HepG2 (cell line): ENCODE results near the gene PSMD3. TPM values are rescaled to one million over a fixed set of nuclear protein-coding genes. Genes with fewer than 3 reads are reported as not detected.

Experiments
- ARID3A ChIP-seq: IDR thresholded peaks from 2 replicates; pipeline ENCODE4 v1.6.1; 2012; ENCODE audit warnings: low read depth, low read length, improper control_type of control experiment
- ARID5B ChIP-seq: IDR thresholded peaks from 2 replicates; pipeline ENCODE4 v1.4.0; 2020; ENCODE audit warnings: mild to moderate bottlenecking, missing genetic modification reagents
- ESRRA ChIP-seq: sonication (generic); formaldehyde crosslinking; IDR thresholded peaks from 2 replicates; pipeline ENCODE4 v1.5.1; 2020; ENCODE audit warnings: mild to moderate bottlenecking, low read depth, missing genetic modification reagents
- FOXC1 ChIP-seq: sonication (generic); formaldehyde crosslinking; IDR thresholded peaks from 2 replicates; pipeline ENCODE4 v1.8.0; 2022; ENCODE audit warnings: mild to moderate bottlenecking, missing genetic modification reagents, borderline replicate concordance
- HNF4G ChIP-seq, 2 experiments: sonication (generic) in 1 of 2; formaldehyde crosslinking in 1 of 2; IDR thresholded peaks; 2 replicates each; pipeline versions ENCODE4 v1.4.0 to v1.6.1; 2011 to 2020; ENCODE audit warnings: borderline replicate concordance in 2 of 2, low read depth in 2 of 2, mild to moderate bottlenecking in 2 of 2, low read length in 1 of 2, missing genetic modification reagents in 1 of 2, moderate library complexity in 1 of 2
- NR2F1 ChIP-seq, 2 experiments: fragments of 450-650 bp in 1 of 2; formaldehyde crosslinking in 1 of 2; IDR thresholded peaks; 2 replicates each; pipeline versions ENCODE4 v1.5.0 to v1.6.1; 2016 to 2020; ENCODE audit warnings: mild to moderate bottlenecking in 1 of 2, missing compliant biosample characterization in 1 of 2, missing genetic modification reagents in 1 of 2, moderate library complexity in 1 of 2
- NR2F2 ChIP-seq: IDR thresholded peaks from 2 replicates; pipeline ENCODE4 v1.6.1; 2012; ENCODE audit warnings: low read depth, inconsistent platforms, borderline replicate concordance
- NR2F6 ChIP-seq, 2 experiments: IDR thresholded peaks; 2 replicates each; pipeline ENCODE4 v1.6.1; 2016; ENCODE audit warnings: antibody characterized with exemption in 1 of 2, mild to moderate bottlenecking in 1 of 2
- RARA ChIP-seq: IDR thresholded peaks from 2 replicates; pipeline ENCODE4 v1.6.1; 2016; ENCODE audit warnings: missing genetic modification reagents, missing compliant biosample characterization
- REPIN1 ChIP-seq: sonication (generic); formaldehyde crosslinking; IDR thresholded peaks from 2 replicates; pipeline ENCODE4 v1.8.0; 2022; ENCODE audit warnings: missing genetic modification reagents, low read depth, mild to moderate bottlenecking, borderline replicate concordance
- SP2 ChIP-seq: sonication (generic); formaldehyde crosslinking; IDR thresholded peaks from 2 replicates; pipeline ENCODE4 v1.5.1; 2020; ENCODE audit warnings: mild to moderate bottlenecking, missing genetic modification reagents
- ZMYM3 ChIP-seq: sonication (generic); formaldehyde crosslinking; IDR thresholded peaks from 2 replicates; pipeline ENCODE4 v1.5.1; 2020; ENCODE audit warnings: mild to moderate bottlenecking, missing genetic modification reagents
- ZNF10 ChIP-seq: sonication (generic); formaldehyde crosslinking; IDR thresholded peaks from 2 replicates; pipeline ENCODE4 v1.4.0; 2020; ENCODE audit warnings: mild to moderate bottlenecking, low read depth, missing genetic modification reagents, borderline replicate concordance
- ZNF619 ChIP-seq: sonication (generic); formaldehyde crosslinking; IDR thresholded peaks from 2 replicates; pipeline ENCODE4 v1.4.0; 2020; ENCODE audit warnings: mild to moderate bottlenecking, missing genetic modification reagents
- polyA plus RNA-seq, 8 experiments: library from polyadenylated mRNA; depleted of rRNA in 3 of 8; stranded (reverse) in 7 of 8; unstranded in 1 of 8; fragments of >200 nt; fragmentation: Illumina TruSeq in 4 of 8; extraction: Trizol in 4 of 8; gene quantifications; 2 replicates each; pipeline versions ENCODE4 v1.2.1 to v1.2.3, GENCODE V29; 2011 to 2016; ENCODE audit warnings: low read depth in 4 of 8, missing spikeins in 1 of 8, mixed read lengths in 1 of 8; ENCODE audit not compliant: insufficient read depth in 1 of 8
- total RNA-seq, 5 experiments: library from RNA; depleted of rRNA; stranded (reverse); fragments of >200 nt; fragmentation: Illumina TruSeq; extraction: Trizol; gene quantifications; 2 replicates each; pipeline ENCODE4 v1.2.3, GENCODE V29; 2016; ENCODE audit warnings: low read depth in 1 of 5
- TF ChIP-seq, protein P1 (sequence below): sonication (generic); formaldehyde crosslinking; conservative IDR thresholded peaks from 2 replicates; pipeline ENCODE4 v1.4.0; 2020; ENCODE audit warnings: mild to moderate bottlenecking, missing genetic modification reagents, moderate library complexity
- TF ChIP-seq, protein P2 (sequence below): sonication (generic); formaldehyde crosslinking; IDR thresholded peaks from 2 replicates; pipeline ENCODE4 v1.5.0; 2020; ENCODE audit warnings: missing genetic modification reagents

Gene PSMD3
- total and polyA plus RNA-seq, 2 of the 13 experiments (the other 11 are each of a cell fraction or from before 2014, with no cell fraction given) = 97.4 to 146 TPM

DNA sequence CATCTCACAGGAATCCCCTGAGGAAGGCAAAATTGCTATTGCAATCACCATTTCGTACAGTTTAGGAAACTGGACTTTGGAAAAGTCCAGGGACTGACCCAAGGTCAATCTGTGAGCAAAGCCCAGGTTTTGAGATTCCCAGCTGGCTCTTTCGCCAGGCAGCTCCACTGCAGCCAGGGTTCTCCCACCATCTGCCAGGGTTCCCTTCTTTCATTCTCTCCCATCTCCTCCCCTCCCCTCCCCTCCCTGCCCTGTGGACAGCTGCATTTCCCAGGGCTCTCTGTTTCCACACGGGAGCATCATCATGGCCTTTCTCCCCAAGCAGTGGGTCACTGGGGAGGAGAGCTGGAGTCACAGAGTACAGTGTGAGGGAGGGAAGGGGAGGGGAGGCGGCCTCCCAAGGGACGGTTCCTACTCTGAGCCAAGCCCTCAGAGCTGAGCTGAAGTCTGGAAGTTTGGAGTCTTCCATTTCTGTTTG, 29.7 kb upstream of the PSMD3 start (continued):
- peak; percentile 15 to 38; a peak in 2 of 4 replicates for TF ChIP-seq NR2F1 (CRISPR knock-in tag; IDR thresholded peaks at IDR 0.05)
- TF ChIP-seq, protein P1, sequence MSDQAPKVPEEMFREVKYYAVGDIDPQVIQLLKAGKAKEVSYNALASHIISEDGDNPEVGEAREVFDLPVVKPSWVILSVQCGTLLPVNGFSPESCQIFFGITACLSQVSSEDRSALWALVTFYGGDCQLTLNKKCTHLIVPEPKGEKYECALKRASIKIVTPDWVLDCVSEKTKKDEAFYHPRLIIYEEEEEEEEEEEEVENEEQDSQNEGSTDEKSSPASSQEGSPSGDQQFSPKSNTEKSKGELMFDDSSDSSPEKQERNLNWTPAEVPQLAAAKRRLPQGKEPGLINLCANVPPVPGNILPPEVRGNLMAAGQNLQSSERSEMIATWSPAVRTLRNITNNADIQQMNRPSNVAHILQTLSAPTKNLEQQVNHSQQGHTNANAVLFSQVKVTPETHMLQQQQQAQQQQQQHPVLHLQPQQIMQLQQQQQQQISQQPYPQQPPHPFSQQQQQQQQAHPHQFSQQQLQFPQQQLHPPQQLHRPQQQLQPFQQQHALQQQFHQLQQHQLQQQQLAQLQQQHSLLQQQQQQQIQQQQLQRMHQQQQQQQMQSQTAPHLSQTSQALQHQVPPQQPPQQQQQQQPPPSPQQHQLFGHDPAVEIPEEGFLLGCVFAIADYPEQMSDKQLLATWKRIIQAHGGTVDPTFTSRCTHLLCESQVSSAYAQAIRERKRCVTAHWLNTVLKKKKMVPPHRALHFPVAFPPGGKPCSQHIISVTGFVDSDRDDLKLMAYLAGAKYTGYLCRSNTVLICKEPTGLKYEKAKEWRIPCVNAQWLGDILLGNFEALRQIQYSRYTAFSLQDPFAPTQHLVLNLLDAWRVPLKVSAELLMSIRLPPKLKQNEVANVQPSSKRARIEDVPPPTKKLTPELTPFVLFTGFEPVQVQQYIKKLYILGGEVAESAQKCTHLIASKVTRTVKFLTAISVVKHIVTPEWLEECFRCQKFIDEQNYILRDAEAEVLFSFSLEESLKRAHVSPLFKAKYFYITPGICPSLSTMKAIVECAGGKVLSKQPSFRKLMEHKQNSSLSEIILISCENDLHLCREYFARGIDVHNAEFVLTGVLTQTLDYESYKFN (CRISPR knock-in tag) = peak; percentile 66
- TF ChIP-seq ARID3A = no peak
- TF ChIP-seq, protein P2, sequence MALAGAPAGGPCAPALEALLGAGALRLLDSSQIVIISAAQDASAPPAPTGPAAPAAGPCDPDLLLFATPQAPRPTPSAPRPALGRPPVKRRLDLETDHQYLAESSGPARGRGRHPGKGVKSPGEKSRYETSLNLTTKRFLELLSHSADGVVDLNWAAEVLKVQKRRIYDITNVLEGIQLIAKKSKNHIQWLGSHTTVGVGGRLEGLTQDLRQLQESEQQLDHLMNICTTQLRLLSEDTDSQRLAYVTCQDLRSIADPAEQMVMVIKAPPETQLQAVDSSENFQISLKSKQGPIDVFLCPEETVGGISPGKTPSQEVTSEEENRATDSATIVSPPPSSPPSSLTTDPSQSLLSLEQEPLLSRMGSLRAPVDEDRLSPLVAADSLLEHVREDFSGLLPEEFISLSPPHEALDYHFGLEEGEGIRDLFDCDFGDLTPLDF (CRISPR knock-in tag) = no peak
- TF ChIP-seq ZNF10 (CRISPR knock-in tag) = no peak
- TF ChIP-seq NR2F6 (IDR thresholded peaks at IDR 0.05) = peak; percentile 35; the same call in 1 of the 2 replicates
- TF ChIP-seq NR2F6 (CRISPR knock-in tag; IDR thresholded peaks at IDR 0.05) = 0 out of 2 replicates have a peak, but pooled peaks have one; percentile 22
- peak; percentile 11; the same call in 1 of the 2 replicates for TF ChIP-seq RARA (CRISPR knock-in tag)
- TF ChIP-seq SP2 (CRISPR knock-in tag) = no peak
- TF ChIP-seq HNF4G (IDR thresholded peaks at IDR 0.05; ENCODE audit: borderline replicate concordance, low read depth, low read length) = peak; percentile 84
- no peak; the same call in 1 of the 2 replicates for TF ChIP-seq HNF4G (CRISPR knock-in tag; IDR thresholded peaks at IDR 0.05; ENCODE audit: borderline replicate concordance, low read depth)
- TF ChIP-seq NR2F2 = peak; percentile 47; the same call in 1 of the 2 replicates
- TF ChIP-seq ARID5B (CRISPR knock-in tag) = peak; percentile 54
- TF ChIP-seq ESRRA (CRISPR knock-in tag) = 0 out of 2 replicates have a peak, but pooled peaks have one; percentile 67
- TF ChIP-seq REPIN1 (CRISPR knock-in tag) = 0 out of 2 replicates have a peak, but pooled peaks have one; percentile 18
- 0 out of 2 replicates have a peak, but pooled peaks have one; percentile 5 for TF ChIP-seq FOXC1 (CRISPR knock-in tag)
- TF ChIP-seq ZNF619 (CRISPR knock-in tag) = no peak
- peak; percentile 33; the same call in 1 of the 2 replicates for TF ChIP-seq ZMYM3 (CRISPR knock-in tag)
